GM18502 (cell line): ENCODE measurements around the gene ARHGEF10L.

Experiments
- ATAC-seq: cut with Tn5 transposase; IDR thresholded peaks from one replicate; pipeline ENCODE4 v1.9.1; 2021; ENCODE audit warnings: mild to moderate bottlenecking; ENCODE audit not compliant: unreplicated experiment, poor library complexity

The ARHGEF10L gene

DNA sequence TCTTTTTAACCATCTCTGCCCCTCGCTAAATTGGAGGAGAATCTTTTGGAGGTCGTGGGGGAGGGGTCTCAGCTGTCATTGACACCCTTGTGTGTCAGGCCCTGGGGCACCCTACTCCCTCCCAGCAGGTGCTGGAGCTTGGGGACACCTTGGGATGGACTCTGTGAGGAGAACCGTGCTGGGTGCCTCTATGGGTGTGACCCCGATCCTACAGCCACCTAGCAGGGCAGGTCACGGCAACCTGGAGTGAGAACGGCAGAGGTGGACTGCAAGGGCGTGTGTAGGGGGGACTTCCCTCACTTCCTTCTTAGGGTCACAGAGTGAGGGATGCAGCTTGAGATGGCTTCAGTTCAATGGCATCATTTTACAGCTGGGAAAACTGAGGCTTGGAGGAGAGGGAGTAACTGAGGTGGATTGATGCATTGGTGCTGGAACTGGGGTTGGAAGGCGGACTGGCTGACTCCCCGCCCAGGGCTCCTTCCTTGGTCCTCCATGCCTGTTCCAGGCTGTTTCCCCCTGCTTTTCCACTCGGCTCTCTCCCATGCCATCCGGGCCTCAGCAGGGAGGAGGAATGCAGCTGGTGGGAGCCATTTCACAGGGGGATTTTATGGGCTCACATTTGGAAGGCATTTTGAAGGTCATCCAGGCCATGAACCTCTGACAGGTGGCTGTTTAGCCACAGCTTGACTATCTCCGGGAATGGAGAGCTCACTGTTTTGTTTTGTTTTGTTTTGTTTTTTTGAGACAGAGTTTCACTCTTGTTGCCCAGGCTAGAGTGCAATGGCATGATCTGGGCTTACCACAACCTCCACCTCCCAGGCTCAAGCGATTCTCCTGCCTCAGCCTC, 18.8 kb upstream of the ARHGEF10L start:
- no peak for ATAC-seq

DNA sequence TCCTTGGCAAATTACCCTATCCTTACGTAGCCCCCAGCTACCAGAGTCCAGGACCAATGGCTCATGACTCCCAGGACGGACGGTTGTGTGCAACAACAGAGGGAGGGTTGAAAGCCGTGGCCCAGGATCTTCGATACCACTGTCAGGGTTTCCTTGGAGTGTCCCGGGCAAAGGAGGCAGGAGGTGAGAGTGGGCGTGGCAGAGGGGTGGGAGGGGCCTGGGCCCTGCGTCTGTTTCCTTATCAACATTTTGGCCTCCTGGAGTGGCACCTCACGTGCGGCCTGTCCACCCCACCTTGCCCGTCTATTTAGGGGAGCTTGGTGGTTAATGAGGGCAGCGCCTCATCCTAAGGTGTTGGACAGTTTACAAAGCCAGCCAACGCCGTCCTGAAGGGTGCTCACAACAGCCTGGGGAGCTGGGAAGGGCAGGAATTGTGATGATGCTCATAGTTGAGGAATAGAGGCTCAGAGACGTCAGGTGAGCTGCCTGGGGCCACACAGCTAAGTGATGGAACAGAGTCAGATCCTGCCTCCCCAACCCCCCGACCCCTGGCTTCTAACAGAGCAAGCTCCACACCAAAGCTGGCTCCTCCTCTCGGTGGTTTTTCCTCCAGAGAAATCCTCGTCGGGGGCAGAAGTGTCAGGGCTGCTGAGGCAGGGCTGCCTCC, 17.4 kb upstream of the ARHGEF10L start:
- no peak for ATAC-seq

DNA sequence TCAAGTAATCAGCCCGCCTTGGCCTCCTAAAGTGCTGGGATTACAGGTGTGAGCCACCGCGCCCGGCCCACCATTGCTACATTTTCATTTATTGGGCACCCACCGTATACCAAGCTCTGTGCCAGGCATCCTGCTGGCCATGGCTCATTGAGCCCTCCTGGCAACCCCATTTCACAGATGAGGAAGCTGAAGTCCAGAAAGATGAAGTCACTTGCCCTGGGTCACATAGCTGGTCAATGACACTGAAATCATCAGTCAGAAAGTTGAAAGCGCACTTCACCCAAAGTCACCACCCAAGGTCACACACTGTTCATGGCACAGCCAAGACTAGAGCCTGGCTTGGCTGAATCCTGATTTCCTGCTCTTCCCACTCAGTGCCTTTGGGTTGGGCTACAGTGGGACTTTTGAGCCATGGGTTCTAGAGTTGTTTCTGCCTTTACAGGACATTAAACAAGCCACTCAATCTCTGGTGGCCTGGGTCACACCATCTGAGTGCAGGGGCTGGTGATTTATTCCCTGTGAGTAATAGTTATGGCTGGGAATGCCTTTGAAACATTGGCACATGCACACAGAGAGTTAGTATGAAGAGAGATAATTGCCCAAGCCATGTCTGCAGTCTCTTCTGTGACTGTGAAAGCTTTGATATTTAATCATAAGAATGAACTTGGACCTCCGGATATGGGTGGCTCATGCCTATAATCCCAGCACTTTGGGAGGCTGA, 16.0 kb upstream of the ARHGEF10L start:
- ATAC-seq: no peak

DNA sequence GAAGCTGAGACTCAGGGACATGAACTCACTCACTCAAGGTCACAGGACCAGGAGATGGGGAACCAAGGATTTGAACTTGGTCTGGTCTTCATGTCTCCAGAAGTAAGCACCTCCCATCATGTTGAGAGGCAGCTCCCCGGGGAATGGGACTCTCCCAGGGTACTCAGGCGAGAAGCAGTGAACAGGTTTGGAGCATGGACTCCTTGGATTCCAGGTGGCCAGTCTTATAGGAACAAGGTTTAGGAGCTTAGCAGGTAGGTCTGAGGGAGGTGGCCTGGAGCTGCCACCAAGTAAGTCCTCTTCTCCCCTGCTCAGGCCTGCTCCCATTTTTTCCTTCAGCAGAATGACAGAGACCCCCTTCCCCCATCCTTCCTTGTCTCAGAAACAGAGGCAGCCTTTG, 14.9 kb upstream of the ARHGEF10L start:
- no peak for ATAC-seq

DNA sequence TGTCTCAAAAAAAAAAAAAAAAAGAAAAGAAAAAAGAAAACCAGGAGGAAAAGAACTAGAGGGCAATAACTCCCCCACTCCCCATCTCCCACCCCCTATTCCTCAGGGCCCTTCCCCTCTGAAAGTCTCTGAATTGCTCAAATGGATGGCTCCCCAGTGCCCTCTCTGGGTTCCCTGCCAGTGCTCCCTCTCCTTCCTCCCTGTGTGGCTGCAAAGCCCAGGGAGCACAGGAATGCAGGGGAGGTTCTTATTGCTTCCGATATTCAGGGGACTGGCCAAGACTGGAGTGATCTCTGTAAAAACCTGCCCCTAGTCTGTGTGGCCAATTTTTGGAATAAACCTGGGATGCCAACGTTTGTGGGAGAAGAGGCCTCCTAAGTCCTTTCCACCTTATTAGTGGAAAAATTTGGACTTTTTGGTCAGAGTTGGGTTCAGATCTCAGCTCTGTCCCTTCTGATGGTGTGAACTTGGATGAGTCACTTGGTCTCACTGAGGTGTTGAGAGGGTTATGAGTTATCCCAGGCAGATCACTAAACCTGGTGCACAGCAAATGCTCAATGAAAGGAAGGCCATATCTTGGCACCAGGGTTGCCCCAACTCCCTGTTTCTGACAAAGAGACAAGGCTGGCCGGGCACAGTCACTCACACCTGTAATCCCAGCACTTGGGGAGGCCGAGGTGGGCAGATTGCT, 13.4 kb upstream of the ARHGEF10L start:
- ATAC-seq: no peak

DNA sequence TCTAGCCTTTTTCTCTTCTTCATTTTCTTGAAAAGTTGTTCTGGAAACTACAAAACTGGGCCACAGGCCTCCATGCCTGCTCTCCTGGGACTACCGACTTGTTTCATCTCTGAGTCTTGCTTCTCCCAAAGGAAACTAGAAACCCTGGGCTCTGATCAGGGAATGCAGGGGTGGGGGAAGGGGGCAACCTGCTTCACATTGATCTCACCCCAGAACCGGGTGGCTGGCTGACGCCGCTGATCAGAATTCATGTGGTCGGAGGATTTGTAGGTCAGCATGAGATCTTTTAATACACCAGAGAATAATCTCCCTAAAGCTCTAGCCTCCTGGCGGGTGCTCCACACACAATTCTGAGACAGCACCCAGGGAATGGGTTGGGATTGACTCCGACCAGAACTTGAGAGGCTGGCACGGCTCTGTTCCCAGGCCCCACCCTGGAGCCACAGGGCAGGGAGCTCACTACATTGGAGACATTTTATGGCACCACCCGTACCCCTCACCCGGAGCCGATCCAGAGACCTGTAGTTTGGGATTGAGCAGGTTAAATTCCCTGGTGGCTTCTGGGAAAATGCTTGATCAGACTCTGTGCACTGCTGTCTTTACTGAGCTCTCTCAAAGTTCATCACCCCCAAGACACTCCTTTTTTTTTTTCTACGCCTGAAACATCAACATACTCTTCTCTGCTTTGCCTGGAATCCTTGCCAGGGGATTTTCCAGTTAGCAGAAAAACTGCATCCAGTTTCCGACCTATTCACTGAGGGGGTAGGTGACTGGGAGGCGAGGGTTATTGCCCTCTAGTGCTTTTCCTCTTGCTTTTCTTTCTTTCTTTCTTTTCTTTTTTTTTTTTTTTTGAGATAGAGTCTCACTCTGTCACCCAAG, 12.2 kb upstream of the ARHGEF10L start:
- no peak for ATAC-seq

DNA sequence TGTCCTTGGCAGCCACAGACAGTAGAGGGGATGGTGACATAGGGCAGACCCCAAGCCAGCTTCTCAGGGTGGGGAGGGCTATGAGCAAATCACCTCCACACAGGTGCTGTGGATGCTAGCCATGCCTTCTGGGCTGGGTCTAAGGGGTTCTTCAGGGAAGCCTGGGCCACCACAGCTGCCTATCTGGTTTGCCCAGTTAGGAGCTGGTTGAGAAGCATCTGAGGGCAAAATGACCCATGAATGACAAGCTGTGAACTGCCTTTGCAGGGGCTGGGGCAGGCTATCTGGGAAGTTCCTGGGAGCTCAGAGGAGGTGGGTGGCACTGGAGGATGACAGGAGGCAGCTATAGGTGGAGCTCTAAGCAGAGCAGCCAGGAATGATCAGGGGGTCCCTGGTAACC, 10.1 kb upstream of the ARHGEF10L start:
- ATAC-seq: no peak

DNA sequence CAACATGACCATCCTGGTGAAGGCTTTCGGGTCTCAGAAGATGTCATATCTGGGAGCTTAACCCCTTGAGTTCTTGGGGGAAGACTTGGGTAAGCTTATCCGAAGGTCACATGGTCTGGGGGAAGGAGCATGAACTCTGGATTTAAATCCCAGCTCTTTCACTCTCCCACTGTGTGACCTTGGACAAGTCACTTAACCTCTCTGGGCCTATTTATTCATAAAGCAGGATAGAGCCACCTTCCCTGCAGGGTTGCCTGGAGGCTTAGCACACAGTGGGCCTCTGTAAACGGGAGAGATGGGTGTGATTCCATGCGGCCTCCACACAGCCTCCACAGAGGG, 8.2 kb upstream of the ARHGEF10L start:
- ATAC-seq: no peak

DNA sequence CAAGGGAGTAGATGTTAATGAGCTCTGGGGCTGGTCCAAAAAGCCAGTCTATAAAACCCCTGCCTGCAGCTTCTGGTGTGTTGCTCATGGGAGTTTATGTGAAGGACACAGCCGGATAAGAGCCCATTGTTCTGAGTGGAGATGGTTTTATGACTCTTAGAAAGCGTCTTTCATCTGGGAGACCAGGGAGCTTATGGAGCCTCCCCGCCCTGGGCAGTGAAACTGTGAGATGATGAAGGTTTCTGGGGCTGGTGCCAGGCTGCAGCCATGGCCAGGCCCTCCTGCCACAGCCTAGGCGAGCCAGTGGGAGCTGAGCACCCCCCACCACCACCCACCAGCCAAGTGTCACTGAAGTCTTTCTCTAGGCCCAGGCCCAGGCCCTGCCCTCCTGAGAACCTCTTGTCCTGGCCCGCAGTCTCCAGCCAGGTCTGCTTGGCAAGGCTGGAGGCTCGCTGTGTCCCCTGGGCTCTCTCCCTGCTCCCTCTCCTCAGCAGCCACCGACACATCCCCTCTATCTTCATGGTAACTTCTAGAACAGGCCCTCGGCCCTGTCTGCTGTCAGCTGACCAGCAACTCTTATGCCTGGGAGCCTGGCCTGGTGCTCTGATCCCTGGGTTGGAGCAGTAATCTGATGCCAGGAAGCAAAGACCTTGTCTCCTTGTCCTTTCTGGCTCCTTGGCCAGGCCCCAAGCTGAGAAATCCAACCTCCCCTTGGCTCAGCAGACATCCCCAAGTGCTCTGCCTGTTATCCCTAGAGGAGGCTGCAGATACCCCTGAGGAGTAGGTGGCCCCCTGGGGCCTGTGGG, 7.6 kb upstream of the ARHGEF10L start:
- no peak for ATAC-seq

DNA sequence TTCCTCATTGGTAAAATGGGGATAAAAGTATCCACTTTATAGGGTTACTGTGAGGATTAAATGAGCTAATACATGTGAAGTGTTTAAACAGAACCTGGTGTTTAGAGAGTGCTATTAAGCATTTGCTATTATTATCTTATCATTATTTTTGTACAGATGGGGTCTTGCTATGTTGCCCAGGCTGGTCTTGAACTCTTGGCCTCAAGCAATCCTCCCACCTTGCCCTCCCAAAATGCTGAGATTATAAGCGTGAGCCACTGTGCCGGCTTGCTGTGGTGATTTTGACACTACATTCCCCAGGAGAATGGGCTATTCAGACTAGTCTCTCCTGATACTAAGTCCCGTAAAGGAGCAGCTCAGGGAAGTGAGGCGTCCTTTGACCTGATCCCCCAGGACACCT, 6.3 kb upstream of the ARHGEF10L start:
- no peak for ATAC-seq

DNA sequence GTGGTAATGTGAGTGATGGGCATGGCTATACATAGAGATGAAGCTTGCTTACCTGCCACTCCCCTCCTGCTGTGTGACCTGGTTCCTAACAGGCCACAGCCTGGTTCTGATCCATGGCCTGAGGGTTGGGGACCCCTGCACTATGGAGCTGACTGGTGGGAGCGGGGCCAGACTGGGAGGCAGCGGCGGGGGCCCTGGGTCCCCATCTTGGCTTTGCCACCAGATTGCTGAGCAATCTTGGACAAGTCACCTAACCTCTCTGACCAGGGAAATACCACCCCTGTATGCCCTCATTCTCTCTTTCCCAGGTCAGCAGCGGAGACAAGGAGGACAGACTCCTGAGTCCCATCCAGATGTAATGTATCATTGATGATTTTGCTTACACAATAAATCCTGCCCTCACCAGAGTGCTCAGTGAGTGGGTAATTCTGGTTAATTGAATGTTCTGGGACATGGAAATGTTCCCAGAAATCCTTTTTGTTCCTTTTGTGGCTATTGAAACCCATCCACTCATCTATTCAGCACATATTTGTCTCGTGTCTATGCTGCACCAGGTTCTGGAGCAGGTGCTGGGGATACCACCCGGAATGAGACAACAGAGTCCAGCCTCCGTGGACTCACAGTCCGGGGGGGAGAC, 4.1 kb upstream of the ARHGEF10L start:
- no peak for ATAC-seq

DNA sequence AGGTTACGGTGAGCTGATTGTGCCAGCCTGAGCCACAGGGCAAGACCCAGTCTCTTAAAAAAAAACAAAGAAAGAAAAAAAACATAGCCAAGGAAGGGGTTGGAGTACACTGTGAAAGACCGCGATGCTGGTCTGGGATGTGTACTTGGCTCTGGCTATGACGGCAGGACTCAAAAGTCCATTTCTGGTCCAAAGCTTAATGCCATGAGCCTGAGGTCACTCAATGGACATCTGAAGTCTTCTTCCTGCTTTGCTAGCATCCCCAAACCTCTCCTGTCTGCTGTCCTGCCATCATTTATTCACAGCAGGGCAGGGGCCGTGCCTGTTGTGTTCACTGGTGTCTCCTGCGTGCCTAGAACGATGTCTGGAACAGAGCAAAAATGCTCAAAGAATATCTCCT, 1.5 kb upstream of the ARHGEF10L start:
- no peak for ATAC-seq

DNA sequence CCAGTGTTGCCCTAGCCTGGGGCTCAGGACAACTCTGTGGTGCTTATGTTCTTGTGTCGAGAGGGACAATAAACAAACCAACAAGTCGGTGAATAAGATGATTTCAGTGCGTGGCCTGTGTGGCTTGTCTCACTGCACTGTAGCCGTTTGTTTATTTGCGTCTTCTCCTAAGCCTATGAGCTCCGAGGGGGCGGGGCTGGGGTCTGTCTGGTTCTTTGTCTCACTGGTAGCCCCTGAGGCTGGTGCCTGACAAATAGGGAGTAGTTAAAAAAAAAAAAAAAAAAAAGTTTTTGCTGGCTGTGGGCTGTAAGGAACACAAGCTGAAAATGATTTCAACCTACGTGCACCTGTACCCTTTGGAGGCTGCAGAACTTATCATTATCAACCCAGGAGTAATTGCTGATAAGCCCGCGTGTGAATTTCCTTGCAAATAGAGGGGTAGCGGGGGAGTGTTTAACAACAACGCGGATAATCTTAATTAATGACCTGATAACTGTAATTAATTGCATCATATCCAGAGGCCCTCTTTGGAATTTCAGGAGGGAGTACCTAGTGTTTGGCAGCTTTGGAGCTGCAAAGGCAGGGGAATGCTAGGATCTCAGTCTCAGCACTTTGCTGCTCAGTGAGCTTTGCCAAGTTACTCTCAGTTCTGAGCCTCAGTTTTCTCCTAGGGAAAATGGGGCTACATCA, 925 bp upstream of the ARHGEF10L start:
- no peak for ATAC-seq

DNA sequence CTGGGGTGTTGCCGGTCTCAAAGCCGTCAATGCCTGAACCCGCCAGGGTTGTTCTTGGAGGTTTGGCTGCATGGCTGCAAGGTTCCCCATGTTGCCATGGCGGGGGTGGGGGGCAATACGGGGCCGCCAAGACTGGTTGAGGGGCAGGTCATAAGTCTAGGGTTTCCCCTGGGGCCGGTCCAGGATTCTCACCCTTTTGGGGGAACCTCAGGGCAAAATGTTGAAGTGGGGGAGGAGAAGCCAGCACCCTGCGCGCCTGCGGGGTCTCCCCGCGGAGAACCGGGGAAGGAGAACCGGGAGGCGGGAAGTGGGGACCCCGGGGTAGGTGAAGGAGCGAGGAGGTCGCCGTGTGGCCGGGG, 401 bp upstream of the ARHGEF10L start:
- no peak for ATAC-seq

DNA sequence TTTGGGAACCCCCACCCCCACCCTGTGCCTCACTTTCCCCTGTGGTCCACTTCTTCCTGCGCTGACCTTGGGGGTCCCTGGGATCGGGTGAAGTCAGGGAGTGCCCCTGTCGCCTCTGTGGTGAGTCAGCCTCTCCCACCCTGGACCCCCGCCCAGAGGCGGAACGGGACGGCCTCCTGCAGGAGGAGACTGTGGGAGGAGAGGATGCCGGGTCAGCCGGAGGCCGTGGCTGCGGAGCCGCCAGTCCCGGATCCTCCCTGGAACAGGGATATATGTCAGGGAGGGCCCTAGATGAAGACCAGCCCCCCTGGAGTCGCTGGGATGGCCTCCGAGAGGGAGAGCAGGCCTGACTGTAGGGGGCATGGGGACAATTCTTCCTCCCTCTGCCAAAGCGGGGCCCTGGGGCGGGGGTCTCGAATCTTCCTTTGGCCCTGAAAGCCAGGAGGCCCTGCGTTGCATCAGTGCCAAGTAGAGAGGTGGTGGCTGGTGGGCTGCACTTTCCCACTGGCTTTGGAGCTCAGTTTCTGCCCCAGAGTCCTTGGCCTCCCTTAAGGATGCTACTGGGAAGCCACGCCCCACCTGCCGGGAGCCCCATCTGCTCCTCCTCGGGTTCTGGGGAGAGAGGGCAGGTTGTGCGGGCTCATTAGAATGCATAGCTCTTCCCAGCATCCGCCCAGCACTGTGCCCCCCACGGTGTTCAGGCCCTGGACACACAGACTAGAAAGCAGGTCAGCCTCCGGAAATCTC, 930 bp downstream of the ARHGEF10L start:
- no peak for ATAC-seq

DNA sequence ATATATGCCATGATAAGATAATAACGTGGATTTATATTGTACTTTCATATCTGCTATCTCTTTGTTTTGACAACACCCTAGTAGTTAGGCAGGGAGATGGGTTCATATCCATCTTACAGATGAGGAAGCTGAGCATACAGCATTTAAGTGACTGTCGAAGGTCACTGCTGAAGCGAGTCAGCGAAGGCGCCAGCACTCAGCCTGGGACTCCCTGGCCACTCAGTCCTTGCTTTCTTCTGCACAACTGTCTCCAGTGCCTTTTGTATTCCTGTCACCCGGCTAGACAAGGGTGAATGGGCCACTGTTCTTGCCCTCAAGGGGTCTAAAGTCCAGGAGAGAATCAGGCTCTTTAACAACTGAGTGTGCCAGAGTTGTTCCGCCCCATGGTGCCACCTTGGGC, 3.1 kb downstream of the ARHGEF10L start:
- no peak for ATAC-seq

DNA sequence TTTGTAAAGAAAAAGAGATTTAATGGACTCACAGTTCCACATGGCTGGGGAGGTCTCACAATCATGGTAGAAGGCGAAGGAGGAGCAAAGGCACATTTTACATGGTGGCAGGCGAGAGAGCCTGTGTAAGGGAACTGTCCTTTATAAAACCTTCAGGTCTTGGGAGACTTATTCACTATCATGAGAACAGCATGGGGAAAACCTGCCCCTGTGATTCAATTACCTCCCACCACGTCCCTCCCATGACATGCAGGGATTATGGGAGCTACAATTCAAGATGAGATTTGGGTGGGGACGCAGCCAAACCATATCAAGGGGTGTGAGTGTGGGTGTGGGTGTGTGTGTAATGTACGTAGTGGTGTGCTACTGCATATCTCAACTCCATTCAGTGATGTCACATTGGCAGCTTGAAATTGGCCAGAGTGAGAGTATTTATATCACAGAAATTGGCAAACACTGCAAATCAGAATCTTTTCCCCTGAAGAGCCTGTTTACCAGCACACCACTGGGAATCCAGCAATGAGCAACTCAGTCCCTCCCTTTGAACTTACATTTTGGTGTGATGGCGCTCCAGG, 5.4 kb downstream of the ARHGEF10L start:
- no peak for ATAC-seq
